GM18505 (cell line): Measurements from ENCODE around the gene TMEM82.

Experiments used
- ATAC-seq: cut with Tn5 transposase; IDR thresholded peaks from one replicate; pipeline ENCODE4 v1.9.1; 2021; ENCODE audit not compliant: unreplicated experiment
- POLR2A ChIP-seq: IDR thresholded peaks from 4 replicates; pipeline ENCODE4 v1.6.1; 2011; ENCODE audit warnings: borderline replicate concordance; ENCODE audit not compliant: insufficient read depth, insufficient read length; ENCODE audit errors: extremely low read depth

The TMEM82 gene

DNA sequence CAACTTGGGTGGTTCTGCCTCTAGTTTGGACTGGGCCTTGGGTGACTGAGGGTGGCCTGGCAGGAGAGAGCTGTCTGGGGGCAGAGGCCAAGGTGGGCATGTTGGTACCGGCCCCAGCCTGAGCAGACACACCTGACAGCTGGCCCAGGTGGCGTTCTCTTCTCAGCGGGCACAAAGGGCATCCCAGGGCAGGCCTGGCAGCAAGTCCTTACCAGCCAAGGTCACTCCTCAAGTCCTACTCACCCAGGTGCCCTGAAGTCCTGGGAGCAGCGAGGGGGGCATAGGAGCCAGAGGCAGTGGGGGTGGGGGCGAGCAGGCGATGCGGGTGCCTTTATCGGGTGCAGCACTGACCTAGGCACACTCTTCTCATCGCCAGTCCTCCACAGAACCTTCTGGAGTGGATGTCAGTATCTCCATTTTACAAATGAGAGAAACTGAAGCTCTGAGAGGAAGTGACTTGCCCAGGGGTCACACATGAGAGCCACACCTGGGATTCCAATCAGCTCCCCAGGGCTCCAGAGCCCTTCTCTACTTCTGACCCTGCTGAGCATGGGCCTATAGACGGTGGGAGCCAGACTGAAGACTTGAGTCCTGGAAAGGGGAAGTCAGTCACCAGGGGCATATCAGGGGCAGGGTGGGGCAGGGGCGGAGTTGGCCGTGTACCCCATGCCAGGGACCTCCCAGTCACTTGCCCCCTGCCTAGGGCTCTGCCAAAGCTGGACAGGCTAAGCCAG lies 6.8 kb upstream of the TMEM82 start:
- no peak for TF ChIP-seq POLR2A
- no peak for ATAC-seq

DNA sequence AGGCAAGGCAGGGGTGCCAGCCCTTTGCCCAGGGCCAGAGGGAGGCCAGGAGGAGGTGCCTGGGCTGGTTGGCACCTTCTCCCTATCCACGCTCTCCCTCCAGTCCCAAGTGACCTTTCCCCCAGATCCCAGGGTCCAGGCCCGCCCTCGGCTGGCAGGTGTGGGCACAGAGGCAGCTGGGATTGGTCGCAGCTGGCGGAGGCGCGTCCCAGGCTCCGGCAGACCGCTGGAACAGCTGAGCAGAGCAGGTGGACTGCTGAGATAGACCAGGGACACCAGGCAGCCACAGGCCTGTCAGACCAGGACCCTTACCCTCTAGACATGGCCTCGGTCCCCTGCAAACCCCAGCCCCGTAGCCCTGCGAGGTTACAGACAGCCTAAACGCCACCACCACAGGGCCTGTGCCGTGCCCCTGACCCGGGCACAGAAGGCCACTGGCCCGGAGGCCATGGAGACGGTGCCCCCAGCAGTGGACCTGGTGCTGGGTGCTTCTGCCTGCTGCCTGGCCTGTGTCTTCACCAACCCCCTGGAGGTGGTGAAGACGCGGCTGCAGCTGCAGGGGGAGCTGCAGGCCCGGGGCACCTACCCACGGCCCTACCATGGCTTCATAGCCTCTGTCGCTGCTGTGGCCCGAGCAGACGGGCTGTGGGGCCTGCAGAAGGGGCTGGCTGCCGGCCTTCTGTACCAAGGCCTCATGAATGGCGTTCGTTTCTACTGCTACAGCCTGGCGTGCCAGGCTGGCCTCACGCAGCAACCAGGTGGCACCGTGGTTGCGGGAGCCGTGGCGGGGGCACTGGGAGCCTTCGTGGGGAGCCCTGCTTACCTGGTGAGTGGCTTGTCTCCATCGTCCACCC lies 6.0 kb upstream of the TMEM82 start, which contains the start of gene SLC25A34:
SLC25A34 (plus strand) TSS at position 221 of the 854 bp plus-strand sequence; CDS start at position 449, 228 bp downstream.
- no peak for TF ChIP-seq POLR2A
- no peak for ATAC-seq

DNA sequence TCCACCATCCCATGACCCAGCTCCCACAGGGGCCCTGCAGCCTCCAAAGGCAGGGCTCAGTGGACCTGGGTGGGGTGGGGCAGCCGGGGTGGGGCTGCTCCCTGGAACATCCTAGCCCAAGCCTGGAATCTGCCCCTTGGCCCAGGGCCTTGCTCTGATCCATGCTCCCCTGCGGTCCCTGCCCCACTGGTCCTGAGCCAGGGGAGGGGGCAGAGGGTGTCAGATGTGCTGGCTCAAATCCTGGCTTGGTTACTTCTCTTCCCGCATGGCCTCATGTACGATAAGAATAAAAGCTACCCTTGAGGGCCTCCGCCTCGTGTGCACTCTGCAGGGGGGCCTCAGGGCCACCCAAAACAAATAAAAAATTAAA lies 5.4 kb upstream of the TMEM82 start:
- ATAC-seq, result no peak

DNA sequence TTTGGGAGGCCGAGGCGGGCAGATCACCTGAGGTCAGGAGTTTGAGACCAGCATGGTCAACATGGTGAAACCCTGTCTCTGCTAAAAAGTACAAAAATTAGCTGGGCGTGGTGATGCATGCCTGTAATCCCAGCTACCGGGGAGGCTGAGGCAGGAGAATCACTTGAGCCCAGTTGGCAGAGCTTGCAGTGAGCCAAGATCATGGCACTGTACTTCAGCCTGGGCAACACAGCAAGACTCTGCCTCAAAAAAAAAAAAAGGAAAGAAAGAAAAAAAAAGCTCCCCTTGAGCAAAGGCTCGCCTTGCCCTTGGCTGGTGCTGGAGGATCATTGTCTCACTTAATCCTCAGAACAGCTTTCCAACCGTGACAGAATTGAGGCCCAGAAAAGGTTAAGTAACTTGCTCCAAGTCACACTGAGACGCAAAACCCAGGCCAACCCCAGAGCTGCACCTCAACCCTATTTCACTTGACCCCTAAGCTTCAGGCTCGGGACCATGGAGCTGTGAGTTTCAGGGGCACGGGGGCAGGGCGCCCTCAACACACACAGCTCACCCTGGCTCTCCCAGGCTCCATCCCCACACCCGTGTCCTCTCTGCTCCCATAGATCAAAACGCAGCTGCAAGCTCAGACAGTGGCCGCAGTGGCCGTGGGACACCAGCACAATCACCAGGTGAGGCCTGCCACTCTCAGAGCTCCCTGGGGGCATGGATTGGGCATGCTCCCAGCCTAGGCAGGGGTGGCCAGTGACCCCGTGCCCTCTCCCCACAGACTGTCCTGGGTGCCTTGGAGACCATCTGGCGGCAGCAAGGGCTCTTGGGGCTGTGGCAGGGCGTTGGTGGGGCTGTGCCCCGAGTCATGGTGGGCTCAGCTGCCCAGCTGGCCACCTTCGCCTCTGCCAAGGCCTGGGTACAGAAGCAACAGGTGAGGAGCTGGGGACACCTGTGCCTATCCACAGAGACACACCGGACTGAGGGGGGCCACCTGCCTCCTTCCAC lies 4.7 kb upstream of the TMEM82 start:
- no peak for ATAC-seq
- no peak for TF ChIP-seq POLR2A

More for the DNA sequence above, 5.4 kb upstream of the TMEM82 start:
- TF ChIP-seq POLR2A, result no peak

DNA sequence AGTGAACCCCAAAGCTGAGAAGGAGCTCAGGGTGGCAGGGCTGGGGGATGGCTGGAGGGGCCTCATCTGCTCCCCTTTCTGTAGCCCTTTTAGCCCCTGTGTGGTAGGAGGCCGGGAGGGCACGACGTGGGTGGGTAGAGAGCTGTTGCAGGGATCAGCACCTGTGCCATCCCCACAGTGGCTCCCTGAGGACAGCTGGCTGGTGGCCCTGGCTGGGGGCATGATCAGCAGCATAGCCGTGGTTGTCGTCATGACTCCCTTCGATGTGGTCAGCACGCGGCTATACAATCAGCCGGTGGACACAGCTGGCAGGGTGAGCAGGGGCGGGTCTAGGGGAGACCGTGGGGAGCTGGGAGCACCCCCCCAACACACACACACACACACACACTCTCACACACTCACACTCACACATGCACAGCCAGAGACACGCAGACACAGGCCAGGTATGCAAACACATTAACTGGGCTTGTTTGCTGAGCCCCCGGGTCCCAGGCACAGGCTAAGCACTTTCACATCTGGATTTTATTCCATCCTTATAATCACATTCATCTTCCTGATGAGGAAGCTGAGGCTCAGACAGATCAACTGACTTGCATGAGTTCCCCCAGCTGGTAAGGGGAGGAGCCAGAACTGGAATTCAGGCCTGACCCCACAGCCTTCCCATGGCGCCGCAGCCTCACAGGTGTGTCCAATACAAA lies 3.7 kb upstream of the TMEM82 start:
- no peak for TF ChIP-seq POLR2A
- ATAC-seq, result no peak

DNA sequence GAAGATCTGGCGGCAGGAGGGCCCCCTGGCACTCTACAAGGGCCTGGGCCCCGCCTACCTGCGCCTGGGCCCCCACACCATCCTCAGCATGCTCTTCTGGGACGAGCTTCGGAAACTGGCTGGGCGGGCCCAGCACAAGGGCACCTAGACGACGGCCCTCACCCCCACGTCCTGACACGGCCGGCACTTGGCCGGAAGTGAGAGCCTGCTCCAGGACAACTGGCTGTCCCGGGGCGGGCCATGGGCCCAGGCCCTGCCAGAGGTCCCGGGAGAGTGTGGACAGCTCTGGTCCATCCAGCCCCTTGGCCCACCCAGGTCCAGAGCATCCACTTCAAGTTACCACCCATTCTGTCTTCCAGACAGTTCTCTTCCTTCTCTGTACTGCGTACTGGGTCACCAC lies 3.0 kb upstream of the TMEM82 start:
- no peak for ATAC-seq
- TF ChIP-seq POLR2A, result no peak

DNA sequence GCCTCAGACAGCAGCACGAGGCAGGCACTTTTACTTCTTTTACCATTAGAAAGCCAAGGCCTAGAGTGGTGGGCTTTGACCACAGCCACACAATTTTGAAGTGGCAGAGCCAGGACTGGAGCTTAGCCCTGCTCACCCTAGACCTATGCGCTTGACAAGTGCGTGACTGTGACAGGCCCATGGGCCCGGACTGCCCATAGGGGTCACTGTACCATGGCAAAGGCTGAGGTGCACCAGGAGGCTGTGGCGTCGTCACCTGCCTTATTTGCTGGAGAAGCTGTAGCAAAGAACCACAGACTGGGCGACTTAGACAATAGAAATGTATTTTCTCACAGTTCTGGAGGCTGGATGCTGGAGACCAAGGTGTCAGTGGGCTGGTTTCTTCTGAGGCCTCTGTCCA lies 2.6 kb upstream of the TMEM82 start:
- TF ChIP-seq POLR2A, result no peak
- no peak for ATAC-seq

DNA sequence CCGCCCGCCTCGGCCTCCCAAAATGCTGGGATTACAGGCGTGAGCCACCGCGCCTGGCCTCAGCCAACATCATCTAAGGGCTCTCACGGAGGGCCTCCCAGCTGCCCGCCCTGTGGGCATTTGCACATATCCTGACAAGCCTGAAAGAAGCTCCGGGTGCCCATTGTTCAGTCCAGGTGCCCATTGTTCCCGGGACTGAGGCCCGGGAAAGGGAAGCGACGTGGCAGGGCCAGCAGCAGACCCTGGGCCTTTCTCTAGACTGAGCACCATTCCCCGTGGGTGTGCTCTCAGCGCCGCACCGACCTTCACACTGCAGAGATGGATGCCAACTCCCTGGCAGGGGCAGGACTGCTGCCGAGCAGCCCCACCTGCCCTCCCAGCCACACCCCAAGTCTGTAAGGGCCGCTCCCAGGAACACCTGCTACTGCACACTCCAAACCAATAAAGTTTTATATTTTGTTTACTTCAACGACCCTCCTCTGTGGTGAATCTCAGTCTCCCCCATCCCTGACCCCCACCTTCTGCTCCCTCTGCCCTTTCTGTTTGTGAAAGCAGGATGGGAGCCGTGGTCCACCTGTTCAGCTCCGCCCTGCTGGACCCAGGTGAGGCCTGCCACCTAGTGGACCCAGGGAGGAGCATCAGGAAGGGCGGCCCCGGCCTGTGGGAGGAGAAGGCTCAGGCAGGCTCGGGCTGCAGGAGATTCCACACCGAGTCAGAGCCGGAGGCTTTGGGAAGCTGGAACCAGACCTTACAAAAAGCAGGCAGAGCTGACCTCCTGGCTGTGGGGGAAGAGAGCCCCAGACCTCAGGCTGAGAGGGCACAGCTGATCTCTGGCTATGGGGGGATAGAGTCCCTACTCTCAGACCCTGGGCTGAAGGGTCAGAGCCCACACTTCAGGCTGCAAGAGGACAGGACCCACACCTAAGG lies 1.1 kb upstream of the TMEM82 start:
- ATAC-seq, result peak; percentile 62
- TF ChIP-seq POLR2A, result no peak

DNA sequence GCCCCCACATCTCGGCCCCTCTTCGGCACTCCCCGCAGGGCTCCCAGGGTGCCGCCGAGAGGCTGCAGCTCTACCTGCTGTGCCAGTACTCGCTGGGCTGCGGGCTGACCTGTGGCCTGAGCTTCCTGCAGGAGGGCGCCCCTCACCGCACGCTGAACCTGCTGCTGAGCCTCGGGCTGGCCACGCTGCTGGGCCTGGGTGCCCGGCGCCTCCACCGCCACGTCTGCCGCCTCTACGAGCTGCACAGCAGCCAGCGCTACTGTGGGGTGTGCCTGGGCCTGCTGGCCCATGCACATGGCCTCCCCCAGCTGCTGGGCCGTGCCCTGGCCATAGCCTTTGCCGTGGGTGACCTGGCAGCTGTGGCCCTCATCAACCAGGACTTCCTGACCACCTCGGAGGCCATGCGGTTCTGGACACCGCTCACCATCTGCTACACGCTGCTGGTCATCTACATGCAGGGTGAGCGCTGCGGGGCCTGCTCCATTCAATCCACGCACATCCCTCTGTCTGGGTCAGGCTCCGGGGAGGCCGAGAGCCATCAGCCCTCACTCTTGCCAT lies 1.9 kb downstream of the TMEM82 start:
- TF ChIP-seq POLR2A, result no peak

DNA sequence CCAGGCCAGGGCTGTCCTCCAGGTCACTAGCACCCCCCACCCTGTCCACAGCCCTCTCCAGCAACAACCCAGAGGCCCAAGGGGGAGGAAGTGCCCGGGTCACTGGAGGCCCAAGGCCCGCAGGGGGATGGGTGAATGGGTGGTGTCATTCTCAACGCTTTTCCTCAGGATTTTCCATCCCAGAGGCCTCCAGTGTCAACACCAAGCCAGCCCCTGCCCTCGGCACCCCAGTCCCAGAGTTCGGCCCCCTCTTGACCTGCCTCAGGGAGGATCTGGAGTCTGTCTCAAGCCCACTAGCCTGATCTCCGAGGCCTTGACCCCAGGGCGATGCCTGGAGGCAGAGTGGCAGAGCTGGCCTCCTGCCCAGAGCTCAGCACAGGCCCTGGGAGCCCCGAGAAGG lies 5.1 kb downstream of the TMEM82 start:
- no peak for TF ChIP-seq POLR2A
- ATAC-seq, result no peak

More for the DNA sequence above, 1.9 kb downstream of the TMEM82 start:
- no peak for ATAC-seq

DNA sequence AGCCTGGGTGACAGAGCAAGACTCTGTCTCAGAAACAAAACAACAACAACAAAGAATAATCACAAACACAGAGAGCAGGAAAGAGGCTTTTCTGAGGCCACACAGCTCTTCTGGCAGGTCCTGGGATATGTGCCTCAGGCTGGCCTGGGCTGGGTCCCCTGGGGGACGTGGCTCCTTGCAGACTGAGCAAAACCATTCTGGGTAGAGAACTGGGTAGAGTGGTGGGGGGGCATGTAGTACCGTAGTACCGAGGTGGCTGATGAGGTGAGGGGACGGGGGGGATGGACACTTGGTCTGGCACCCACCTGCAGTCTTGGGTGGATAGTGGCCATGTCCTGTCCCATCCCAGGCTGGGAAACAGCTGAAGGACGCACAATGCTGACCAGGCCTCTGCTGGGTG lies 6.0 kb downstream of the TMEM82 start:
- no peak for TF ChIP-seq POLR2A
- no peak for ATAC-seq
